ENCODE measurements around the gene INPP4A. TPM values are rescaled to one million over a fixed set of nuclear protein-coding genes. Genes with fewer than 3 reads are reported as not detected.

INPP4A gene
- total and polyA plus RNA-seq, 2 of the 13 experiments (the other 11 are each of a cell fraction or from before 2014, with no cell fraction given), result 10.1 to 10.9 TPM

GRCh38 chr2:98445177-98445682 is 572 bp downstream of the INPP4A start (continued):
- TF ChIP-seq ZBTB39 (CRISPR knock-in tag; IDR thresholded peaks at IDR 0.05) (no peak), JUNB (CRISPR knock-in tag; IDR thresholded peaks at IDR 0.05; ENCODE audit: borderline replicate concordance) (no peak), SPEN (CRISPR knock-in tag; IDR thresholded peaks at IDR 0.05; ENCODE audit: low read depth) (peak; percentile 20; the same call in 1 of the 2 replicates), UBTF (CRISPR knock-in tag; IDR thresholded peaks at IDR 0.05) (peak; percentile 51; the same call in 1 of the 2 replicates), THAP9 (CRISPR knock-in tag; IDR thresholded peaks at IDR 0.05; ENCODE audit: borderline replicate concordance) (no peak), ZNF10 (CRISPR knock-in tag; IDR thresholded peaks at IDR 0.05; ENCODE audit: borderline replicate concordance, low read depth) (no peak), TCF7 (IDR thresholded peaks at IDR 0.05; ENCODE audit: low read depth) (no peak), ZNF124 (CRISPR knock-in tag; IDR thresholded peaks at IDR 0.05) (no peak), CBX5 (CRISPR knock-in tag; IDR thresholded peaks at IDR 0.05; ENCODE audit: borderline replicate concordance) (no peak), ZBTB7A (CRISPR knock-in tag; IDR thresholded peaks at IDR 0.05) (no peak), KLF9 (CRISPR knock-in tag; IDR thresholded peaks at IDR 0.05; ENCODE audit: low read depth) (no peak), CCAR2 (optimal IDR thresholded peaks at IDR 0.05; ENCODE audit: low read depth, low read length) (no peak), NCOA5 (CRISPR knock-in tag; IDR thresholded peaks at IDR 0.05) (no peak), ZNF598 (CRISPR knock-in tag; IDR thresholded peaks at IDR 0.05; ENCODE audit: borderline replicate concordance) (no peak)
- TF ChIP-seq, protein P1, sequence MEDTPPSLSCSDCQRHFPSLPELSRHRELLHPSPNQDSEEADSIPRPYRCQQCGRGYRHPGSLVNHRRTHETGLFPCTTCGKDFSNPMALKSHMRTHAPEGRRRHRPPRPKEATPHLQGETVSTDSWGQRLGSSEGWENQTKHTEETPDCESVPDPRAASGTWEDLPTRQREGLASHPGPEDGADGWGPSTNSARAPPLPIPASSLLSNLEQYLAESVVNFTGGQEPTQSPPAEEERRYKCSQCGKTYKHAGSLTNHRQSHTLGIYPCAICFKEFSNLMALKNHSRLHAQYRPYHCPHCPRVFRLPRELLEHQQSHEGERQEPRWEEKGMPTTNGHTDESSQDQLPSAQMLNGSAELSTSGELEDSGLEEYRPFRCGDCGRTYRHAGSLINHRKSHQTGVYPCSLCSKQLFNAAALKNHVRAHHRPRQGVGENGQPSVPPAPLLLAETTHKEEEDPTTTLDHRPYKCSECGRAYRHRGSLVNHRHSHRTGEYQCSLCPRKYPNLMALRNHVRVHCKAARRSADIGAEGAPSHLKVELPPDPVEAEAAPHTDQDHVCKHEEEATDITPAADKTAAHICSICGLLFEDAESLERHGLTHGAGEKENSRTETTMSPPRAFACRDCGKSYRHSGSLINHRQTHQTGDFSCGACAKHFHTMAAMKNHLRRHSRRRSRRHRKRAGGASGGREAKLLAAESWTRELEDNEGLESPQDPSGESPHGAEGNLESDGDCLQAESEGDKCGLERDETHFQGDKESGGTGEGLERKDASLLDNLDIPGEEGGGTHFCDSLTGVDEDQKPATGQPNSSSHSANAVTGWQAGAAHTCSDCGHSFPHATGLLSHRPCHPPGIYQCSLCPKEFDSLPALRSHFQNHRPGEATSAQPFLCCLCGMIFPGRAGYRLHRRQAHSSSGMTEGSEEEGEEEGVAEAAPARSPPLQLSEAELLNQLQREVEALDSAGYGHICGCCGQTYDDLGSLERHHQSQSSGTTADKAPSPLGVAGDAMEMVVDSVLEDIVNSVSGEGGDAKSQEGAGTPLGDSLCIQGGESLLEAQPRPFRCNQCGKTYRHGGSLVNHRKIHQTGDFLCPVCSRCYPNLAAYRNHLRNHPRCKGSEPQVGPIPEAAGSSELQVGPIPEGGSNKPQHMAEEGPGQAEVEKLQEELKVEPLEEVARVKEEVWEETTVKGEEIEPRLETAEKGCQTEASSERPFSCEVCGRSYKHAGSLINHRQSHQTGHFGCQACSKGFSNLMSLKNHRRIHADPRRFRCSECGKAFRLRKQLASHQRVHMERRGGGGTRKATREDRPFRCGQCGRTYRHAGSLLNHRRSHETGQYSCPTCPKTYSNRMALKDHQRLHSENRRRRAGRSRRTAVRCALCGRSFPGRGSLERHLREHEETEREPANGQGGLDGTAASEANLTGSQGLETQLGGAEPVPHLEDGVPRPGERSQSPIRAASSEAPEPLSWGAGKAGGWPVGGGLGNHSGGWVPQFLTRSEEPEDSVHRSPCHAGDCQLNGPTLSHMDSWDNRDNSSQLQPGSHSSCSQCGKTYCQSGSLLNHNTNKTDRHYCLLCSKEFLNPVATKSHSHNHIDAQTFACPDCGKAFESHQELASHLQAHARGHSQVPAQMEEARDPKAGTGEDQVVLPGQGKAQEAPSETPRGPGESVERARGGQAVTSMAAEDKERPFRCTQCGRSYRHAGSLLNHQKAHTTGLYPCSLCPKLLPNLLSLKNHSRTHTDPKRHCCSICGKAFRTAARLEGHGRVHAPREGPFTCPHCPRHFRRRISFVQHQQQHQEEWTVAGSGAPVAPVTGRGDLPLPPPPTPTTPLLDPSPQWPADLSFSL (CRISPR knock-in tag; IDR thresholded peaks at IDR 0.05), result no peak
